ENCODE results near the gene EFNA5. TPM values are rescaled to one million over a fixed set of nuclear protein-coding genes. Genes with fewer than 3 reads are reported as not detected.

EFNA5 gene
- total RNA-seq, 4 donors from 2014 or later = 7.7 to 18.6 (median 9.9) TPM

DNA sequence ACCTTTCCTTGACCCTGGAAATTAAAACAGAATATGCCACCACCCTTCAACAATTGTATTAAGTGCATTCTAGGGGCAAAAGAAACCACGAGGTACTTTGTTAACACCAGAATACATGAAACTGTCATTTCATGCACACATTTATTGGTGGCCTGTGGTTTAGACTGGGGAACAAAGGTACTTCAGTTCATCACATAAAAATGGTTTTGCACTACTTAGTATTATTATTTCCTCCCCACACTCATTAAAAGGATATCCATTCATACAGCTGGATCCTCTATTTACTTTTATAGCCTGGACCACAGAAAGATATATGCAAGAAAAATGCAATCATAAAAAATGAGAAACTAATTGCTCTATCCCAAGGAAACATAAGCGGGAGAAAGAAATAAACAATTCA lies 230.9 kb downstream of the EFNA5 start:
- TF ChIP-seq, protein P1, sequence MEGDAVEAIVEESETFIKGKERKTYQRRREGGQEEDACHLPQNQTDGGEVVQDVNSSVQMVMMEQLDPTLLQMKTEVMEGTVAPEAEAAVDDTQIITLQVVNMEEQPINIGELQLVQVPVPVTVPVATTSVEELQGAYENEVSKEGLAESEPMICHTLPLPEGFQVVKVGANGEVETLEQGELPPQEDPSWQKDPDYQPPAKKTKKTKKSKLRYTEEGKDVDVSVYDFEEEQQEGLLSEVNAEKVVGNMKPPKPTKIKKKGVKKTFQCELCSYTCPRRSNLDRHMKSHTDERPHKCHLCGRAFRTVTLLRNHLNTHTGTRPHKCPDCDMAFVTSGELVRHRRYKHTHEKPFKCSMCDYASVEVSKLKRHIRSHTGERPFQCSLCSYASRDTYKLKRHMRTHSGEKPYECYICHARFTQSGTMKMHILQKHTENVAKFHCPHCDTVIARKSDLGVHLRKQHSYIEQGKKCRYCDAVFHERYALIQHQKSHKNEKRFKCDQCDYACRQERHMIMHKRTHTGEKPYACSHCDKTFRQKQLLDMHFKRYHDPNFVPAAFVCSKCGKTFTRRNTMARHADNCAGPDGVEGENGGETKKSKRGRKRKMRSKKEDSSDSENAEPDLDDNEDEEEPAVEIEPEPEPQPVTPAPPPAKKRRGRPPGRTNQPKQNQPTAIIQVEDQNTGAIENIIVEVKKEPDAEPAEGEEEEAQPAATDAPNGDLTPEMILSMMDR (IDR thresholded peaks at IDR 0.05; ENCODE audit: low read depth) = no peak

DNA sequence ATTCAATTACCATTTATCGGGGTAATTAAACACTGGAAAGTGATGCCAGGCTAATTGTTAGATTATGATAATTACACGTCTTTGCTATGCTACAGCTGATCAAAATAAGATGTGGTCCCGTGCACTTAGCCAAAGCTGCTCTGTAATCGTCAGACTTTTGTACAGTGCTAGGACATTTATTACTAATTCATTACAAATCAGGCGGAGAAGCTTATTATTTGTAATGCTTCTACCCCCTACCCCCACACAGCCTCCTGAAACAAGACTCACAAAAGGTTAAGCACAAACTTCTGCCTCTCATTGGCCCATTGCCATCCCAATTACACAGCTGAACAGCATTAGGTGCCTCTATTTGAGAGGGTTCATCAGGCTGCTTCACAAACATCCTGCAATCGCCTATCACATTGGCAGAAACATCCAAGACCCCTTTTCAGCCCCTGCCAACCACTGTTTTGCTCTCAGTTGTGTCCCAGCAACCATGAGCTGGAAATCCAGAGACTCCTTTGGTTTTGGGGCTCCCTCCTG lies 232.7 kb downstream of the EFNA5 start:
- TF ChIP-seq, protein P1 (IDR thresholded peaks at IDR 0.05; ENCODE audit: low read depth) = no peak

DNA sequence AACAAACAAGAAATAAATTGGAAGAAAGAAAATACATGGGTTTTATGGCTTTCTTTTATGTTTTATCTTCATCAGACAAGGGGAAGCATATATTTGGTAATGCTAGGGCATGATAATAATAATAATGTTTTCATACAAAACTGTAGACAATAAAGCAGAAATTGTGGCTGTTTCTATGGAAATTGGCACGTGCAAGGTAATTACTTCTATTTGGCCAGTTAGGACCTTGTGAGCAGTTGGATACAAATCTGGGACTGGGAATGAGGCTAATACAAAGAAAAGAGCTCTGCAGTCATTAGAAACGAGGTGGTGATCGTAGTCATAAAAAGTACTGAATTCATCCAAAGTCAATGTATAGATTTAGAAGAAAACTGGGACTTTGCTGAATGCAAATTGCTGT lies 233.6 kb downstream of the EFNA5 start:
- TF ChIP-seq, protein P1 (IDR thresholded peaks at IDR 0.05; ENCODE audit: low read depth) = no peak

DNA sequence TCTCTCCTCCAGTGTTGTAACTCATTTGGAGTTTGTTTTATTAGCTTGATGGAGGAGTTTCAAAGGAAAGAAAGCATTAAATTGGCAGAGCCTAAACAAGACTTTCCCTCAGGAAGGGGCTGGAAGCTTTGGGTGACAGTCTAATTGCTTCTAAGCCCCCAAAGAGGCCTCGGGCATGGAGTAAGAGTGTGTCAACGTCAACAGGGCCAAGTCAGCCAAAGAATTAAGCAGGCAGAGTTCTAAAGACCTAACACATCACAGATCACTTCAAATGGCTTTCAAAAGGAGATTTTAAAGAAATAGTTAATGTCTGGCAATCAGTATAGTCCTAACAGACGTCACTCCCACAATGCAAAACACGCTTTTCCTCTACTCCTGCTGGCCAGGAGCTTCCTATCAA lies 234.5 kb downstream of the EFNA5 start:
- TF ChIP-seq, protein P1 (IDR thresholded peaks at IDR 0.05; ENCODE audit: low read depth) = no peak

DNA sequence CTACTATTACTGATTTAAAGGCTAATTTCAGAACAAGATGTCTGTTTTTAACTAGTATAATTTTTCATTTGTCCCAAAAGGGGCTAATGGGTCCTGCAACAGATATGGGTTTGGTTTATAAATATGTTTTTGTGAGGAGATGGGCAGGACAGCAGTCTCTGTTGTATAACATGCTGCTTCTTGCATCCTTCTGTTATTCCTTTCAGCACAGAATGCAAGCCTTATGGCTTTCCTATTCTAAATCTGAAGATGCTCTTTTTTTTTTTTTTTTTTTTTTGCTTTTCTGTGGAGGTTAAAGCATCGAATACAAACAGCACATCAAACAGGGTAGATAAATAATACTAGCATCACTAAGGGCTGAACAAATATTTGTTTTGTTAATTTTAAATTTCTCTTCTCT lies 235.7 kb downstream of the EFNA5 start:
- TF ChIP-seq, protein P1 (IDR thresholded peaks at IDR 0.05; ENCODE audit: low read depth) = no peak

DNA sequence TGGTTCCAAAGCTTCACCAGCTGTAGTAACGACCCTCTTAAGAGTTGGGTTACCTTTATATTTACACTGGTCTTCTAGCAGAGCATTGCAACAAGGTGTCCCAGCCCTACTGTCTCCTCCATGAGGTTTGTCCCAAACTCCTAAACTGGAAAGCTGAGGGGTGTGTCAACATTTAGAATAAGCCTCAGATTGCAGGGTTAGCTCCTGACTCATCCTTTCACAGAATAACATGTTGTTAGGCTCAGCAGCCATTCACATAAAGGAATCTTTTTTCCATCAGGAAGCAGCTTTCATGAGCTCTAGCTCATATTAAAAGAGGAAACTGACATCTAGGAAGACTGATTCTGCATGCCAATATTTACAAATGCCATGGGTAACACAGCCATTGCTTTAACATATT lies 238.7 kb downstream of the EFNA5 start:
- TF ChIP-seq, protein P1 (IDR thresholded peaks at IDR 0.05; ENCODE audit: low read depth) = no peak

DNA sequence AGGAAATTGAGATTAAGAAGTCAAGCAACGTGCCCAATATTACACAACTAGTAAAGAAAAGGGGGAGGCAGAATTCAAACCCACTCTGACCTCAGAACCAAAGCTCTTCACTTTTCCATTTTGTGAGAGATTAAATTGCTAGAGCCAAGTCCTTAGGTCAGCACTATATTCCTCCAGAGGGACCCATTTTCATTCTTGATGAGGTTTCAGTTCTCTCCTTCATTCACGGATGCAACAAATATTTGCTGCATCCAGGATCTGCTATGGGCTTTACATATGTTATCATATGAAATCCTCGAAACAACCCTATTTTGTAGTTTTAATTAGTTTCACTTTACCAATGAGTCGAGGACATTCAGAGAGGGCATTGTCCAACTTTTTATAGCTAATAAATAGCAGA lies 239.2 kb downstream of the EFNA5 start:
- TF ChIP-seq, protein P1 (IDR thresholded peaks at IDR 0.05; ENCODE audit: low read depth) = no peak
